Measurements from ENCODE around the gene PFDN6.

Gene PFDN6

DNA sequence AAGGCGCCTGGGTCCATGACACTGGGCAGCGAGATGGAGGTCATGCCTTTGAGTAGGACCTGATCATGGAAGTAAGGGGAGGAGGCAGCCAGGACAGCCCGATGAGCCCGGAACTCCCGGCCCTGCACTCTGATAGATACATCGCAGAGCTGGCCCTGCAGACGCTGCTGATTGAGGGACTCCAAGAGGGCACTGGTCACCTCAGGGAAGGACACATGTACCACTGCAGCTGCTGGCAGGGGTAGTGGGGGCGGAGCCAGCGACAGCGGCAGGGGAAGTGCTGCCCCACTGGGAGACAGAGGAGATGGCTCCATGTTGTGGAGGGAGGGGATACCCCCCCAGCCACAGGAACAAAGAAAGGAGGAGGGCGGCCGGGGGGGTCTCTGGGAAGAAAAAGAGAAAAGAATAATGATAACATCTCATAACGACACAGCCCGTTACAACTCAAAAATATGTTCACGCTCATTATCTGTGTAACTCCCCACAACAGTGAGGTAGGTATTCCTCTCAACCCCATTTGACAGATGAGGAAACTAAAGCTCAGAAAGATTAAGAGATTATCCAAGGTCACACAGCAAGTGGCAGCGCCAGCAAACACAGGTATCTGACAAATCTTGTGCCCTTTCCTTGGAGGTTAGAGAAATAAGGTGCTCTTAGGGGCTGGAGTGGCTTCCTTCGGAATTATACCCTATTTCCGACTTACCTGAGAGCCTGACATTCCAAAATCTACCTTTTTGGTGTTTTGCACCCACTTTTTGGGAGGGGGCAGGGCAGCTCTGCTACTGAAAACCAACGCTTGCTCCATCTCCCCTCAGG lies 27.4 kb downstream of the PFDN6 start:
- no peak for DNase-seq (ENCODE audit: low read depth in 2 of 2)

DNA sequence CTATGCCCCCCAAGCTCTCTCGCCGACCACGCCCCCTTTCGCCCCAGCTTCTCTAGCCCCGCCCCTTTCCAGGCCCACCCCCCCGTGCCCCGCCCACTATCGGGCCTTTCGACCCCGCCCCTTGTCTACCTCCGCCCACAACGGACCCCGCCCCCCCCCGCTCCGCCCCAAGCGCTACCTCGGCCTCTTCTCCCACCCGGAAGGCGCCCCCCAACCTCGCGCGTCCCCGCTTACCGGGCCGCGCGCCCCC lies 27.9 kb downstream of the PFDN6 start:
- DNase-seq (ENCODE audit: low read depth in 2 of 2): no peak

DNA sequence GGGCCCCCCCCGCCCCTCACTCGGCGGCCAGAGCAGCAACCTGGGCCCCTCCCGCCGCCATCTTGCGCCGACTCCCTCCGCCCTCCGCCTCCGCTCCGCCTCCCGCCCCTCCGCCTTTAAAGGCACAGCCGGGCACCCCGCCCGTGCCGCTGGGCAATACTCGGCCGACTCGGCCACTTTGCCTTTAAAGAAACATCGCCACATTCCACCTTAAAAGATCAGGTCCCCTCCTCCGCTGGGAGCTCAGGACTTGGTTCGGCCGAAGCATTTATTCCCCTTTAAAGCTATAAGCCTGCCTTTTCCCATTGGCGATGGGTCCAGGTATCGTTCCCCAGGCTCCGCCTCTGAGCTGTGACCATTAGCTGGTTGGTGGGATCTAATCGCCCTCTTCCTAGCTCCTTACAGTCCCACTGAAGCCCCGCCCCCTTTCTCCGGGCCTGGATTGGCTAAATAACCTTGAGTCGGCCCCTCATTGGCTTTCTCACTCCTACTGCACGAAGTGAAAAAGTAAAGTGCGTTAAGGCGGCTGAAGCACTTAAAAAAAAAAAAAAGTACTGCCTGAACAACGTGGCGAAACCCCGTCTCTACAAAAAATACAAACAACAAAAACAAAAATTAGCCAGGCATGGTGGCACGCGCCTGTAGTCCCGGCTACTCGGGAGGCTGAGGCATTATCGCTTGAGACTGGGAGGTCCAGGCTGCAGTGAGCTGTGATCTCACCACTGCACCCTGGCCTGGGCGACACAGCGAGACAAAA lies 28.4 kb downstream of the PFDN6 start, which contains the start of gene ZBTB22:
TSS of gene ZBTB22 (minus strand) at position 76 of the 757 bp plus-strand sequence. CDS start 828 bp downstream, outside the sequence.
- peak; percentile 99 for DNase-seq (ENCODE audit: low read depth in 2 of 2)

DNA sequence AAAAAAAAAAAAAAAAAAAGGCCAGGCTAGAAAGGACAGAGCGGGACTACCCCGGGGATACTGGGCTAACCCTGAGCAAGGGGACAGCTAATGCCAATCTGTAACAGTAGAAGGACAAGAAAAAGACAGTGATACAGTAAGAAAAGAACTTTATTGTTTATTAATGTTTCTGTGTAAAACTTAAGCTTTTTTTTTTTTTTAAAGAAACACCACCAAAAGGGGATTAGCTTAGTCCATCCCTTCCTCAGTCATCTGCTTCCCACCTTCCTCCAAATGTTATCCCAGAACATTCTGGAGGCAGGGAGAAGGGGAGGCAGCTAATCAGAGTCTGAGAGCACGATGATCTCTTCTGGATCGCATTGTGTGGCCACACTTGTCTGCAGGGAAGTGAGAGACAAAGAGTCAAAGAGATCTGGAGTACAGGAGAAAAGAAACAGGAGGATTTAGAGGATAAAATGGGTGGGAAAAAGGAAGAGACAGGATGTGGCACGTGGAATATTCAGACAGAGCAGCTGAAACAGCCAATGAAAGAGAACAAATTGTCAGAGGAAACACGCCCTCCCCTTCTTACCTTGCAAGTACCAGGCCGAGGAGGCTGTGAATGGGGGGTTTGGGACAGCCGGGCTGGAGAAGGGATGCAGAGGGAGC lies 29.1 kb downstream of the PFDN6 start:
- DNase-seq (ENCODE audit: low read depth in 2 of 2): no peak

DNA sequence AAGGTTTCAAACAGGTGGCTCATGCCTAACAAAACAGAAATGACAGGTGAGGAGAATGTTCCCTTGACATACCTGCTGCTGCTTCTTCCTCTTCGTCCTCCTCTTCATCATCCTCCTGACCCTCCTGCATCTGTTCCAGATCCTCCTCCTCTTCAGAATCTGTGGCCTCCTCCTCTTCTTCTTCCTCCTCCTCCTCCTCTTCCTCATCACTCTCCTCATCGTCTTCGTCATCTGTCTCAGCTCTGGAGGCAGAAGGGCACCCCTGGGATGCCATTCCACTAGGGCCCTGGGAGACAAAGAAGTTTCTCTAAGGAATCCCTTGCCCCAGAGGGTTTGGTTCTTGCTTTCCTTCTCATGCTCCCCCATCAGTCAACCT lies 30.5 kb downstream of the PFDN6 start:
- no peak for DNase-seq (ENCODE audit: low read depth in 2 of 2)

DNA sequence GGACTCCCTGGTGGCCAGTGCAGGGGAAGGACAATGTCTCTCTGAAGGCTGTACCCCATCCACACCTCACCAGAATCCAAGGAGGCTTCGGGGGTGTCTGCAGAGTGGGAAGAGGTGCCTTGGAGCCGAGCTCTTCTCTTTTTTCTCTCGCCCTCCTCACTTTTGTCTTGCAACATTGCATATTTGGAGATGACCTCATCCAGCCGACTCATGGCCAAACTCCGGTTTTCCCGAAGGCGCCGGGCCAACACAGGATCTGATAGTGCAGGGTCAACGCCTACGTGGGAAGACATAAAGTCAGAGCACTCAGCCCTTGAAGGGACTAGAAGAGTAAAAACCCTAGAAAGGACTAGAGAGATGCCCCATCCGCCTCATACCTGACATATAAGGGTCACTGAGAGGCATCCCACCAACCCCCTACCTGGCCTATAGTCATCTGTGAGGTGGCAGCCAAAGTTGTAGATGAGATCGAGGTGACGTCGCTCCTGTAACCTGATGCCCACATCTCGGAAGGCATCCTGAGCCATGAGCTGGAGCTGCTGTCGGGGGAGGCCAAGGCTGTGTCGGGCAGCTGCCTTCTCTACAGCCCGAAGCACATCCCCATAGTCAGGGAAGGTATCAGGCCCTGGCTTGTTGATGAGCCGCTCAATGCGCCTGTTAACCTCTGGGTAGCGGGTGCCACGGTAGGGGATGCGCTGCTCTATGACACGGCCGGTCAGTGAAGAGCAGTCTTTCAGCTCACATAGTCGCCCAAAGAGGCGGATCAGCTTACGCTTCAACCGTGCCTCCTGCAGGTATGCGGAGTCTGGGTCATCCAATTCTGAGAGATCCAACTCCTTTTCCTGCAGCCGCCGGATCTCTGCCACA lies 31.1 kb downstream of the PFDN6 start:
- DNase-seq (ENCODE audit: low read depth in 2 of 2): peak in 1 of 2 experiments; percentile 53

DNA sequence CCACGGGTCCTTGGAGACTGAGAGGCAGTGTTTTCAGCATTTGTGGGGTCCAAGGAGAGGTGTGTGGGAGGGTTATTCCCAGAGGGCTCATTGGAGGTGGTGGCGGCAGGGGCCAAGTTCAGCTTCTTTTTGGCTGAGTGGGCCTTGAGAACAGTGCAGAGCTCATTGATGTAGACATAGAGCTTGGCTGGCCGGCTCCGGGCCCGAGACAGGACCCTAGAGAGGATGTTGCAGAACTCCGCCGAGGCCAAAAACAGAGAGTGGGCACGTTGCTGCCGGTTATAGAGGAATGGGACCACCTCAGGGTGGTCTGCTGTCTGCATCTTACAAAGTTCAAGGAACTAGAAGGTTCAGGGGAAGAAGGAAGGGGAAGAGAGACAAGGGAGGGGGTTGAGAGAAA lies 31.8 kb downstream of the PFDN6 start:
- DNase-seq (ENCODE audit: low read depth in 2 of 2): no peak

DNA sequence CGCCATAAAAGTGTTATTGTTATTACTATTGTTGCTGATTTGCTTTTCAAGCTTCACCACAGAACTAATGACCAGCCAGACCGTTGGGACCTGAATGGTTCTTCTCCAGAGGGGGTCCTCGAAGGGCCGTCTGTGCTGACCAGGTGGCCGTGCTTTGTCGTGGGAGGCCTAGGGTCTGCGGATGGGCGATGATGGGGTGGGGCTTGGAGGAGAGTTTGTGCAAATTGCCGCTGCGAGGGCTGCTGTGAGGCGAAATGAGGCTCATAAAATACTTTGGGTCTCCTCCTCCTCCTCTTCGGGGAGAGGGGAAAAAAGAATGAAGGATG lies 34.2 kb downstream of the PFDN6 start:
- DNase-seq (ENCODE audit: low read depth in 2 of 2): no peak

DNA sequence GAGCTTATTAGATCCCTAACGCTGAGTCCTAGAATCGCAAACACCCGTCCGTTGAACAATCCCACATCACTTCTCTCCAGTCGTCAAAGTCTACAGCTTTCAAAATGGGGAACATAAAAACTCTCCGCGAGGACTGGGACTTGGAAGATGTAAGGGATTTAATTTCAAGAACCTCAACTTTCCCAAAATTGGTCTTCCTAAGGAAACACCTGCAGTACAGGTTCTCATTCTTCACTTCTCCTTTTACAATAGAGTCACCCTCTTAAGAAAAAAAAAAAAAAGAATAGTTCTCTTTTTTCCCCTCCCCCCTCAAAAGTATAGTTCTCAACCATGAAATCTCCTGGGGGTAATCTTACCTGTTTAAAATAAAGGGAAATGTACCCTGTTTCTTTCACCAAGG lies 34.7 kb downstream of the PFDN6 start:
- DNase-seq (ENCODE audit: low read depth in 2 of 2): no peak

DNA sequence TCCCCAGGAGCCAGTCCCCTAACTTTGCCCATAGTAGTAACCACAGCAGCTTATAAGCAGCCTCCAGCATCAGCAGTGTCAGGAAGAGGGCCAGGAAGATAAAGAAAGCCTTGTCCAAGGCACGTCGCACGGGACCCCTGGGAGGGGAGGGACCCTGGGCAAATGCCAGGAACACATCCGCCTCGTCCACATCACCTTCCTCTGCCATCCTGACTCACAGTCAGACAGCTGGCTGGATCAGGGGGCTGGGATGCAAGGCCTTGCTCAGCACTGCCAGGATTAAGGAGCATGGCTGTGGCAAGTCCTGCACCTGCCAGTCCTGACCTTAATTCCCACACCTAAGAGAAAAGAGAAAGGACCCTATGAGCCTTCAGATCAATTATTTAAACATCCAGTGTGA lies 39.7 kb downstream of the PFDN6 start:
- no peak for DNase-seq (ENCODE audit: low read depth in 2 of 2)

DNA sequence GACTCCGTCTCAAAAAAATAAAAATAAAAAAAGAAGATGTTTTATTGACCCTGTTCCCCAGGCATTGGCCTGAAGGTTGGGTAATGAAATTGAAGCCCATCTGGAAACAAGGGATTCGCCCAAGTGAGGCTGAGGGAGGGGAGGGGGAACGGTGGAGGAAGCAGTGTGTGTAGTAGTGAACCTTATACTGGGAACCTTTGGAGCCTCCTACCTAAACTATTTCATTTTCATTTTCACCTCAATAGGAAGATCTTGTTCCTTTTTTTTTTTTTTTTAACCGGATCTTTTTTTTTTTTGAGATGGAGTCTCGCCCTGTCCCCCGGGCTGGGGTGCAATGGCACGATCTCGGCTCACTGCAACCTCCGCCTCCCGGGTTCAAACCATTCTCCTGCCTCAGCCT lies 41.3 kb downstream of the PFDN6 start:
- DNase-seq (ENCODE audit: low read depth in 2 of 2): no peak

DNA sequence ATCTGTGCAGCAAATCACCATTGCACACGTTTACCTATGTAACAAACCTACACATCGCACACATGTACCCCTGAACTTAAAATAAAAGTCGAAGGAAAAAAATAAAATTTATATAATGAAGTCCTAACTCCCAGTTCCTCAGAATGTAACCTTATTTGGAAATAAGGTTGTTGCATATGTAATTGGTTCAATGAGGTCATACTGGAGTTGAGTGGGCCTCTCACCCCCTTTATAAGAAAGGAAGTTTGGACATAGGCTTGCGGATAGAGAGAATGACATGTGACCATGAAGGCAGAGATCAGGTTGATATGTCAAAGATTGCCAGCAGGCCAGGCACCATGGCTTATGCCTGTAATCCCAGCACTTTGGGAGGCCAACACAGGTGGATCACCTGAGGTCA lies 44.3 kb downstream of the PFDN6 start:
- no peak for DNase-seq (ENCODE audit: low read depth in 2 of 2)

DNA sequence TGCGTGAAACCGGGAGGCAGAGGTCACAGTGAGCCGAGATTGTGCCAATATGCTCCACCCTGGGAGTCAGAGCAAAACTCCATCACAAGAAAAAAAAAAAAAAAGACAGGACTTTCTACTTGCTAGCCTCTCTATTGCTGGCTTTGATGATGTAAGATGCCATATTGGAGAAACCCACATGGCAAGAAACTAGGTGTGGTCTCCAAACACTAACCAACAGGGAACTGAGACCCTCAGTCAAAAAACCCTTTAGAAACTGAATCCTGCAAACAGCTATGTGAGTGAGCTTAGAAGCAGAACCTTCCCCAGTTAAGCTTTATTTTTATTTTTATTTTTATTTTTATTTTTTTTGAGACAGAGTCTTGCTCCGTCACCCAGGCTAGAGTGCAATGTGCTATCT lies 46.5 kb downstream of the PFDN6 start:
- no peak for DNase-seq (ENCODE audit: low read depth in 2 of 2)

DNA sequence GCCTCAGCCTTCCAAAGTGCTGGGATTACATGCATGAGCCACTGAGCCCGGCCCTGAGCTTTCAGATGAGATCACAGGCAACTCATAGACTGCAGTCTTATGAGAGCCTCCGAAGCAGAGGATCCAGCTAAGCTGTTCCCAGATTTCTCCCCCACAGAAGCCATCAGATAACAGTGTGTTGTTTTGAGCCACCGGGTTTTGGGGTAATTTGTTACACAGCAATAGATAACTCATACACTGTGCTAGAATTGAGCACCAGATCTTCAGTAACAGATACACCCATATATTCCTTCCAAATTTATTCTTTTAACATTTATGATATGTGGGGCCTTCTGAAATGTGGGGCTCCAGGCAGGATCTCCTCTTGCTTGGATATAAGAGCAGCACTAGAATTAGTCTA lies 47.1 kb downstream of the PFDN6 start:
- DNase-seq (ENCODE audit: low read depth in 2 of 2): no peak

DNA sequence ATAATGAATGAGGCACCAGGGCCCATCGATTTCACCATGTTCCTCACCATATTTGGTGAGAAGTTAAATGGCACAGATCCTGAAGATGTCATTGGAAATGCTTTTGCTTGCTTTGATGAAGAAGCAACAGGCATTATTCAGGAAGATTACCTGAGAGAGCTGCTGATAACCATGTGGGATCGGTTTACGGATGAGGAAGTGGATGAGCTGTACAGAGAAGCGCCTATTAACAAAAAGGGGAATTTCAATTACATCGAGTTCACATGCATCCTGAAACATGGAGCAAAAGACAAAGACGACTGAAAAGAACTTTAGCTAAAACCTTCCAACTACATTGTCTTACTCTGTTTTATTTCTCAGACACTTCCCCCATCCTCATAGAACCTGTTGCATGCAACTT lies 49.8 kb downstream of the PFDN6 start:
- no peak for DNase-seq (ENCODE audit: low read depth in 2 of 2)

Data from fibroblast of skin of left quadriceps (primary cell).